Muscle layer of colon (tissue), 2 donors: Measurements from ENCODE around the gene SLC12A3.
"Not testable (repeated sequence)": the region's sequence is repeated elsewhere in the genome, so short reads cannot be mapped to it uniquely, and the experiment has no call there.

Source experiments
- H3K27ac ChIP-seq: one replicate; pipeline ENCODE4 v1.7.0; 2013; ENCODE audit warnings: low read depth, mild to moderate bottlenecking, low read length, moderate library complexity
- H3K27me3 ChIP-seq, 2 donors: one replicate each; pipeline ENCODE4 v1.7.0; 2013; ENCODE audit warnings: low read length in 2 of 2, mild to moderate bottlenecking in 2 of 2; ENCODE audit not compliant: insufficient read depth in 2 of 2, control insufficient read depth in 1 of 2
- H3K36me3 ChIP-seq: one replicate; pipeline ENCODE4 v1.7.0; 2013; ENCODE audit warnings: mild to moderate bottlenecking, low read length; ENCODE audit not compliant: insufficient read depth
- H3K4me1 ChIP-seq: one replicate; pipeline ENCODE4 v1.7.0; 2013; ENCODE audit warnings: mild to moderate bottlenecking, low read length; ENCODE audit not compliant: insufficient read depth
- H3K4me3 ChIP-seq, 2 donors: one replicate each; pipeline ENCODE4 v1.7.0; 2013; ENCODE audit warnings: low read length in 2 of 2, low read depth in 1 of 2, mild to moderate bottlenecking in 1 of 2, moderate library complexity in 1 of 2
- H3K9ac ChIP-seq: one replicate; pipeline ENCODE4 v1.7.0; 2013; ENCODE audit warnings: low read length
- H3K9me3 ChIP-seq: one replicate; pipeline ENCODE4 v1.7.0; 2013; ENCODE audit warnings: mild to moderate bottlenecking, low read length
- donor health status: abdominal sarcoma.
- donor health status: Adenocarcinoma of cecum.

Gene SLC12A3

DNA sequence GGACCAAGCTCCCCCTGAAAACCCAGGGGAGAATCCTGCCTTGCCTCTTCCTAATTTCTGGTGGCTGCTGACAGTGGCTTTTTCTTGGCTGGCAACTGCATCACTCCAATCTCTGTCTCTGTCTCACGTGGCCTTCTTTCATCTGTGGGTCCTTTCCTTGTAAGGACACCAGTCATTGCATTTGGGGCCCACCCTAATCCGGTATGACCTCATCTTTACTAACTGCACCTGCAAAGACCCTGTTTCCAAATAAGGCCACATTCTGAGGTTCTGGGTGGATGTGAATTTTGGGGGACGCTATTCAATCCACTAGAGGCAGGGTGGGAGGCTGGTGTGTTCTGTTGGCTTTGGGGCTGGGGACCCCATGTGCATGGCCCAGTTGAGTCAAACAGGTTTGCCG lies 11.0 kb downstream of the SLC12A3 start:
- H3K27ac ChIP-seq: no peak overlapping the region
- no peaks in the 10 kb centered on the region for H3K9me3 ChIP-seq
- H3K27me3 ChIP-seq: no peaks in the 10 kb centered on the region
- no peak overlapping the region for H3K9ac ChIP-seq
- no peaks in the 10 kb centered on the region for H3K36me3 ChIP-seq
- H3K4me3 ChIP-seq: no peak overlapping the region
- no peaks in the 10 kb centered on the region for H3K4me1 ChIP-seq

DNA sequence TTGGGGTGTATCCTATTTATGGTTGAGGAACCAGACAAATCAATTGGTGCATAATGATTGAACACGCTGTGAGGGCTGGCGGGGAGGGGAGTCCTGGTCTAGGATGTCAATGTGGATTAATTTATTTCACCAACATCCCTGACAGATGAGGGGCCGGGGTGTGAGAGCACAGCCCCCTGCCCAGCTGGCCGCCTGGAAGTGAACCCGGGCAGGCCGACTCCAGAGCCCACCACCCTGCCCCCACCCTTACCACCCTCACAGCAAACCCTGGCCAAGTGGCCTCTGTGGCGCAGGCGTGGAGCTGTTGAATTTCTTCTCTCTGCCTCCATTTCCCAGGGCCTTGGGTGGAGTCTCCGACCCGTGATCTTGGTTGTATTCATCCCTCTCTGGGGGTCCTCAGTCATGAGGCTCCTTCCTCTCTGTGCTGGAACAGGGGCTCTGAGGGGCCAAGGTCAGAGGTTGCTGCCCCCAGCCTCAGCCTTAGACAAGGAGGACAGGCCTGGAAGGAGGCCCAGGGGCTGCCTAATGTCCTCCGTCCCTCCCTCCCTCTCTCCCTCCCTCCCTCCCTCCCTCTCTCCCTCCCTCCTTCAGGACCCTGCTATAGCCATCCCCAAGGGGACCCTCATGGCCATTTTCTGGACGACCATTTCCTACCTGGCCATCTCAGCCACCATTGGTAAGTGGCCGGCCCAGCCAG lies 12.6 kb downstream of the SLC12A3 start:
- Histone ChIP-seq H3K4me1 (no peaks in the 10 kb centered on the region), H3K27ac (no peak overlapping the region), H3K4me3 (no peak overlapping the region), H3K9ac (no peak overlapping the region), H3K9me3 (no peaks in the 10 kb centered on the region), H3K36me3 (no peaks in the 10 kb centered on the region), H3K27me3 (no peaks in the 10 kb centered on the region)

DNA sequence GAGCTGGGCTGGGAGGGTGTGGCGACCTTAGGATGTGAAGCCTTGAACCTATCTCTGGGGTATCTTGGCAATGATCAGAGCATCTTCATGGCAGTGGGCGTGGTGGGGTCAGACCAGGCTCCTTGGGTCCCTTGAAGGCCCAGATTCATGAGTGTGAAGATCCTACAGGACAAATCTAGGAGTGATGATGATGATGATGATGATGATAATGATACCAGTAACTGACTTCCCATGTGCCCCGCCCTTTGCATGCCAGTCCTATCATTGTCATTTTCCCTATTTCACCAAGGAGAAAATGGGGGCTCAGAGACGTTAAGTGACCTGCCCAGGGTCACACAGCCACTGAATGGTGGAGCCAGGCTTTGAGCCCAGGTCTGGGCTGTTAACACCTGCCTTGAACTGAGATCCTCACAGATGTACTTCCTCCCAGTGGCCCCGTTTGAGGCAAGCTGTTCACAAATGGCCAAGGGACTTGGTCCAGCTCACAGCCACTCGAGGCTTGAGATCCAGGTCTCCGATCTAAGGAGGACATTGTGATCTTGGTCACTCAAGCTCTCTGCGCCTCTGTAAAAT lies 13.4 kb downstream of the SLC12A3 start:
- Histone ChIP-seq H3K4me1 (no peaks in the 10 kb centered on the region), H3K4me3 (no peak overlapping the region), H3K27ac (no peak overlapping the region), H3K27me3 (no peaks in the 10 kb centered on the region), H3K9me3 (no peaks in the 10 kb centered on the region), H3K36me3 (no peaks in the 10 kb centered on the region), H3K9ac (no peak overlapping the region)

DNA sequence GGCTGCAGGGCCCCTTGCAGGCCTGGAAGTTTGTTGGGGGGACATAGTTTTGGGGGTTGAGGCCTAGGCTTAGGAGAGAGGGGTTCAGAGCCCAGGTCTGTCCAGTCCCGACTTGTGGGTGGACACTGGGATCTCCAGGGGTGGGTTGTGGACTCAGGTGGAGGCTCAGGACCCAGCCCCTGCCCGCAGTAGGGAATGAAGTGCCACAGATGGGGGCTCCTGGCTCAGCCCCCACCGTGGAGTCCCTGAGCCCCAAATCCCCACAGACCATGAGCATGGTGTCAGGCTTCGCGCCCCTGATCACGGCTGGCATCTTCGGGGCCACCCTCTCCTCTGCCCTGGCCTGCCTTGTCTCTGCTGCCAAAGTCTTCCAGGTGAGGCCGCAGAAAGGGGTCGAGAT lies 14.3 kb downstream of the SLC12A3 start:
- Histone ChIP-seq H3K4me3 (no peak overlapping the region), H3K9ac (no peak overlapping the region), H3K27ac (no peak overlapping the region), H3K27me3 (no peaks in the 10 kb centered on the region), H3K4me1 (no peaks in the 10 kb centered on the region), H3K9me3 (no peaks in the 10 kb centered on the region), H3K36me3 (no peaks in the 10 kb centered on the region)

DNA sequence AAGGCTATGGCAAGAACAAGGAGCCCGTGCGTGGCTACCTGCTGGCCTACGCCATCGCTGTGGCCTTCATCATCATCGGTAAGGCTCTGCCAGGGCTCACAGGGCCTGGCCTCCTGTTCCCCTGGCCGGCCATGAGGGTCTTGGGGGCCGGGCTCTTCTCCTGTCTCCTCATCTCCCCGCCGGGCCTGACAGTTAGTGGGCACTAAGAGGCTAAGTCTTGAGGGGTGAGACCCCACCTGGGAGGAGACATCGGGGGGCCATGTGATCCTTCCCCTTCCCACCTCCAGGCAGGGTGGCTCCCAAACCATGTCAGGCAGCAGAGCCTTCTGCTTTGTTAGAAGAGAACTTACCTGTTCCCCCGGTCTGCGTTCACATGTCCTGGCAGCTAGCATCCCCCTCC lies 15.2 kb downstream of the SLC12A3 start:
- H3K27me3 ChIP-seq: no peaks in the 10 kb centered on the region

DNA sequence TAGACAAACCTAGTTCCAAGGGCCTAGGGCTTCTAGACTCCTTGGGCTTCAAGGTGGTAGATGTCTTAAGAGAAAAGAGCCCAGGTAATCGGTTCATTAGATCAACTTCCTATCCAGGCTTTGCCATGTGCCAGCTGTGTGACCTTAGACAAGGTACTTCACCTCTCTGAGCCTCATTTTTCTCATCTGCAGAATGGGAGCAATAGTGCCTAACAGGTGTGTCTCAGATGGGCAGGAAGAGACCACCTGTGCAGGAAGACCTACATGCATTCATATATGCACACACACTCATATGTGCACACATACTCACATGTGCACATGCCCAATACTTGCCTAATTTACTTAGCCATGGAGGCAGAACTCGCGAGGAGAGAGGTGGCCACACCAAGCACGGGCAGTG lies 15.7 kb downstream of the SLC12A3 start:
- no peaks in the 10 kb centered on the region for H3K9me3 ChIP-seq

More for the DNA sequence above, 15.2 kb downstream of the SLC12A3 start:
- Histone ChIP-seq H3K4me1 (no peaks in the 10 kb centered on the region), H3K27ac (no peak overlapping the region), H3K9me3 (no peaks in the 10 kb centered on the region), H3K4me3 (no peak overlapping the region), H3K9ac (no peak overlapping the region), H3K36me3 (no peaks in the 10 kb centered on the region)

DNA sequence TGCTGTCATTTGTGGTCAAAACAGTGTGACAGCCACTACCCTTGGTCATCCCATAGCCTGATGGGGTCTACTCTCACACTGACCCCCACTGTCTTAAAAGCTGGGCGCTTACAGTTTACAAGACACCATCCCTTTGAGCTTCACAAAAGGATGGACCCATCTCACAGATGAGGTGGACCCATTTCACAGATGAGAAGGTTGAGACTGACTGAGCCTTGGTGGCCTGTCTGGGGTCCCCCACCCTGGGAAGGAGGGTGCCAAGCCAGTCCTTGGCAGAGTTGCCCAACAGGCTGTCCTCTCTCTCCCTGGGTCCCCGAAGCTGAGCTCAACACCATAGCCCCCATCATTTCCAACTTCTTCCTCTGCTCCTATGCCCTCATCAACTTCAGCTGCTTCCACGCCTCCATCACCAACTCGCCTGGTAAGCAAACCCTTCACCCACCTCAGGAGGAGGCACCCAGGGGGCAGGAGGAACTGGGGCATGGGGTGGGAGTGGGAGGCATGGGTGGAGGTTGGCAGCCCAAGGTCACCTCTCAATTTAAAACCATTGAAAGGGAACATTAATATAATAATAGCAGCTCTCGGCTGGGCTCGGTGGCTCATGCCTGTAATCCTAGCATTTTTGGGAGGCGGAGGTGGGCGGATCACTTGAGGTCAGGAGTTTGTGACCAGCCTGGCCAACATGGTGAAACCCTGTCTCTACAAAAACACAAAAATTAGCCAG lies 17.2 kb downstream of the SLC12A3 start:
- Histone ChIP-seq H3K36me3 (no peaks in the 10 kb centered on the region), H3K9me3 (no peaks in the 10 kb centered on the region), H3K4me1 (no peaks in the 10 kb centered on the region), H3K4me3 (no peak overlapping the region), H3K27me3 (no peaks in the 10 kb centered on the region), H3K27ac (no peak overlapping the region), H3K9ac (no peak overlapping the region)

More for the DNA sequence above, 15.7 kb downstream of the SLC12A3 start:
- H3K4me1 ChIP-seq: no peaks in the 10 kb centered on the region
- H3K36me3 ChIP-seq: no peaks in the 10 kb centered on the region
- no peak overlapping the region for H3K27ac ChIP-seq
- H3K4me3 ChIP-seq: no peak overlapping the region
- H3K27me3 ChIP-seq: no peaks in the 10 kb centered on the region
- no peak overlapping the region for H3K9ac ChIP-seq

DNA sequence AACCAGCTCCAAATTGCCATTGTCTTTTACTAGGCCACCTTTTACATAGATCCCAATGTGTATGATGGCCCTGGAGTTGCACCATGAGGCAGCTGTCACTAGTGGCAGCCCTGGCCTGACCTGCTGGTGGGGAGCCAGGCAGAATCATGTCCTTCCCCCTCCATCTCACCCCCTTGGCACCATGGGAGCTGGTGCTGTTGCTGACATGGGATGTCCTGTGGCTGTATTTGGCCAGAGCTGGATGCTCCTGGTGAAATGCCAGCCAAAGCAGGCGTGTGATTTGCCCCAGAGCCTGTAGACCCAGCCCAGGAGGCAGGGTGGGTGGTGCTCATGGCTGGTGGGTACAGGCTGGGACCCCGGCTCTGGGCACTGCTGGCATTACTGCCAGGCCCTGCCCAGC lies 18.6 kb downstream of the SLC12A3 start:
- H3K9me3 ChIP-seq: no peaks in the 10 kb centered on the region
- no peaks in the 10 kb centered on the region for H3K36me3 ChIP-seq
- no peak overlapping the region for H3K4me3 ChIP-seq
- no peak overlapping the region for H3K27ac ChIP-seq
- H3K27me3 ChIP-seq: no peaks in the 10 kb centered on the region
- H3K4me1 ChIP-seq: no peaks in the 10 kb centered on the region
- no peak overlapping the region for H3K9ac ChIP-seq

DNA sequence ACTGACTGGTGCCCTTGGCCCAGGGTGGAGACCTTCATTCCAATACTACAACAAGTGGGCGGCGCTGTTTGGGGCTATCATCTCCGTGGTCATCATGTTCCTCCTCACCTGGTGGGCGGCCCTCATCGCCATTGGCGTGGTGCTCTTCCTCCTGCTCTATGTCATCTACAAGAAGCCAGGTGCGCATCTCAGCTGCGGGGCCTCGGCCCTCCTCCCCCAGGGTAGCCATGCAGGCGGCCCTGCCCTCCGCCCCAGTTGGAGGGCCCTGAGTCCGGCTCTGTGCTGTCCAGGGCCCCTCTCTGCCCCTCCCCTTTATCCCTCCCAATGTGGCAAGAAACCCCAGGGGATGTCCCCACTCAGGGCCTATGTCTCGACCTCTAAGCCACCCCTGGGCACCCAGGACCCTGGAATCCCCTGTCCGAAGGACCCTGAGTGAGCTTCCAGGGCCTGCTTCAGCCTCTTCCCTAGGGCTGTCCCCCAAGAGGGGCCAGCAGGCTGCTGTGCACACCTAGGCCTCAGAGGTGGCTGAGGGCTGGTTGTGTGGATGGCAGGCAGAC lies 19.1 kb downstream of the SLC12A3 start:
- Histone ChIP-seq H3K4me3 (no peak overlapping the region), H3K4me1 (no peaks in the 10 kb centered on the region), H3K27ac (no peak overlapping the region), H3K27me3 (no peaks in the 10 kb centered on the region), H3K9ac (no peak overlapping the region), H3K9me3 (no peaks in the 10 kb centered on the region), H3K36me3 (no peaks in the 10 kb centered on the region)

DNA sequence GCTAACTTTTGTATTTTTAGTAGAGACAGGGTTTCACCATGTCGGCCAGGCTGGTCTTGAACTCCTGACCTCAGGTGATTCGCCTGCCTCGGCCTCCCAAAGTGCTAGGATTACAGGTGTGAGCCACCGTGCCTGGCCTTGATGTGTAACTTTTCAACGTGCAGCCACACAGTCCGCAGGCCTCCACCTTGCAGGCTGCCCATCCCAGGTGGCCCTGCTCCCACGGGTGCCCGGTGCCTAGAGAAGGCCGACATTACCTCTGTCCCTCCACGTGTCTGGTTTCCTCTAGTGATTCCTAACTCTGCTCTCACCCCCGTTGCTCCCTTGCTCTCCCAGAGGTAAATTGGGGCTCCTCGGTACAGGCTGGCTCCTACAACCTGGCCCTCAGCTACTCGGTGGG lies 19.9 kb downstream of the SLC12A3 start:
- H3K36me3 ChIP-seq, H3K4me3 ChIP-seq, H3K4me1 ChIP-seq, H3K27ac ChIP-seq, H3K9me3 ChIP-seq, H3K9ac ChIP-seq, H3K27me3 ChIP-seq: not testable (repeated sequence)

DNA sequence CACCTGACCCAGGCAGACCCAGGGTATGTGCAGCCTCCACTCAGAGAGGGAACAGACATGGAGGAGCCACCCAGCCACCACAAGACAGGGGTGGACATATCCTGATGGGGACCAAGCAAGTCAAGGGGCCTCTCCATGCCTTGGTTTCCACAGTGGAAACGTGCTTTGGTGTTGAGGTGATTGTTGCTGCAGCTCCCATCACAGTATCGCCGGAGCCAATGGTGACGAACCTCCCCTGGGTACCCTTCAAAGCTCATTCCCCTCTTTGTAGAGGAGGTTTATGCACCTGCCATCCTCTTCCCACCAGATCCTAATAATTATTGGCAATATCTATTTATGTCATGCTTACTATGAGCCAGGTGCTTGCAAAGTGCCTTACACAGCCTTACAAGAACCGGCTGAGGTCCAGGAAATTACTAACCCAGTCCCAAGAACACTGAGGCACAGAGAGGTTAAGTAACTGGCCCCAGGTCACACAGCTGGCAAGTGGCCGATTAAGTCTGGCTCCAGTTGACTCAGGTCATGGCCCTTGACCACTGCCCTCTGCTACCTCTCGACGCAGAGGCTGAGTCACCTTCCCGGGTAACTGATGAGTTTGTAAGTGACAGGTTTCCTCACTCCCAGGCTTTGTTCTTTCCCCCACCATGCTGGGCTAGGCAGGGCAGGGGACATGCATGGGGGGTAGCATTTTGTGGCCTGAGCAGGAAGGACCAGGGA lies 20.6 kb downstream of the SLC12A3 start:
- H3K4me1 ChIP-seq: no peaks in the 10 kb centered on the region
- H3K9me3 ChIP-seq: no peaks in the 10 kb centered on the region
- H3K36me3 ChIP-seq: no peaks in the 10 kb centered on the region
- H3K9ac ChIP-seq: no peak overlapping the region
- H3K27ac ChIP-seq: no peak overlapping the region
- H3K4me3 ChIP-seq: no peak overlapping the region
- H3K27me3 ChIP-seq: no peaks in the 10 kb centered on the region
